IPS-18a (cell line): ENCODE measurements around the gene TRIM58.

Experiments used
- H3K27ac ChIP-seq: one replicate; pipeline ENCODE4 v1.5.1; 2013; ENCODE audit warnings: low read length
- H3K27me3 ChIP-seq: one replicate; pipeline ENCODE4 v1.6.1; 2013; ENCODE audit warnings: mild to moderate bottlenecking, low read length; ENCODE audit not compliant: control insufficient read depth, insufficient read depth
- H3K36me3 ChIP-seq: one replicate; pipeline ENCODE4 v1.6.1; 2013; ENCODE audit warnings: low read depth, low read length; ENCODE audit not compliant: control insufficient read depth
- H3K4me1 ChIP-seq: one replicate; pipeline ENCODE4 v1.6.1; 2013; ENCODE audit warnings: low read depth, low read length; ENCODE audit not compliant: control insufficient read depth
- H3K4me3 ChIP-seq: one replicate; pipeline ENCODE4 v1.5.1; 2013; ENCODE audit warnings: low read length
- H3K9ac ChIP-seq: one replicate; pipeline ENCODE4 v1.6.1; 2013; ENCODE audit warnings: mild to moderate bottlenecking, low read length, moderate library complexity
- H3K9me3 ChIP-seq: one replicate; pipeline ENCODE4 v1.6.1; 2013; ENCODE audit warnings: low read depth, low read length; ENCODE audit not compliant: control insufficient read depth

Gene TRIM58

GRCh38 chr1:247845693-247846017 is 11.3 kb upstream of the TRIM58 start:
- Histone ChIP-seq H3K9ac (no peak overlapping the region), H3K9me3 (peaks cover 10% of the 10 kb centered on the region), H3K36me3 (no peaks in the 10 kb centered on the region), H3K4me3 (no peak overlapping the region), H3K27ac (no peak overlapping the region), H3K4me1 (peaks cover 5% of the 10 kb centered on the region), H3K27me3 (no peaks in the 10 kb centered on the region)

GRCh38 chr1:247848346-247848745 is 8.6 kb upstream of the TRIM58 start:
- Histone ChIP-seq H3K9ac (no peak overlapping the region), H3K4me1 (peaks cover 5% of the 10 kb centered on the region), H3K4me3 (no peak overlapping the region), H3K36me3 (no peaks in the 10 kb centered on the region), H3K27ac (no peak overlapping the region), H3K27me3 (no peaks in the 10 kb centered on the region), H3K9me3 (peaks cover 10% of the 10 kb centered on the region)

DNA sequence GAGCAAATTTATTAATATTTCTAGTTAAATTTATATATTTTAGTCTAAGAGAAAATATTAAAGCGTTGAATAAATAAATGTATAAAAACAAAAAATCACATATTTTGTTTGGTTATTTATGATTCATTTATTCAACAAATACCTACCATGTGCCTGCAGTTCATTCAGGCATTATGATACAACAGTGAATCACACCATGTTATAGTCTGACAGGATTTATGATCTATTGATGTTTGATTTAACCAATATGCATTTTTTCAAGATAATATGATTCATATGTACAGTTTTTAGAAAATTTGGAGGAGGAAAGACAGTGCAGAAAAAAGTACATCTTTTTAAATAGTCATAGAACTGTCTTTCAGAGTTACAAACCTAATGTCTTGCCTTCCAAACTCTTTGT is 7.4 kb upstream of the TRIM58 start:
- no peaks in the 10 kb centered on the region for H3K27me3 ChIP-seq
- peaks cover 6% of the 10 kb centered on the region for H3K9me3 ChIP-seq
- H3K9ac ChIP-seq, result no peak overlapping the region
- peaks cover 4% of the 10 kb centered on the region for H3K4me1 ChIP-seq
- no peak overlapping the region for H3K4me3 ChIP-seq
- H3K36me3 ChIP-seq, result no peaks in the 10 kb centered on the region
- H3K27ac ChIP-seq, result no peak overlapping the region

DNA sequence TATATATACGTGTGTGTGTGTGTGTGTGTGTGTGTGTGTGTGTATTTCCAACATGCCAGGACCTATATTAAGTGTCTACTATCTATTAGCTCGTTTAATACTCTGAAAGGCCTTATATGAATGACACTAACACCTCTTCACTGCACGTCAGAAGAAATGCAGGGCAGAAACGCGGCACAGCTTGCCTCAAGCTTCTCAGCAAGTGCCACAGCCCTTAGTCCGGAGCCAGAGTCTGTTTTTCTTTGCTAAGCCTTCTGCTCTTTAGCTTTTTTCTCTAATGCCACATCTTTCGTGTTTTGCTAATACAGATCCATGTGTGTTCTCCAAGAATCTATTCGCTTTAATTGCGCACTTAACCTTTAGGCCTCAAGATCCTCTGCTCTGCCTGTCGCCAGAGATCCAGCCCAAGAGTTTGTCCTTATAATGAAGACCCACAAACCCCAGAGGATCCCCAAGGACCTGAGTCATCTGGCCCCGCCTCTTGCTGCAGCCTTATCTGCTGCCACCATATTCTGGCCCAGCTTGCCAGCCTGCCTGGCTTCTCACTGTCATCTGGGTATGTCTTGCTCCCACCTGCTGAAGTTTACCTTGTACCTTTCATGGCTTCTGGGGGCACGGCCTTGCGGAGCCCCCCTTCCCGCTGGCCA is 2.0 kb upstream of the TRIM58 start:
- Histone ChIP-seq H3K4me3 (no peak overlapping the region), H3K4me1 (no peaks in the 10 kb centered on the region), H3K9ac (no peak overlapping the region), H3K36me3 (no peaks in the 10 kb centered on the region), H3K9me3 (peaks cover 10% of the 10 kb centered on the region), H3K27ac (no peak overlapping the region), H3K27me3 (peaks cover 13% of the 10 kb centered on the region)

DNA sequence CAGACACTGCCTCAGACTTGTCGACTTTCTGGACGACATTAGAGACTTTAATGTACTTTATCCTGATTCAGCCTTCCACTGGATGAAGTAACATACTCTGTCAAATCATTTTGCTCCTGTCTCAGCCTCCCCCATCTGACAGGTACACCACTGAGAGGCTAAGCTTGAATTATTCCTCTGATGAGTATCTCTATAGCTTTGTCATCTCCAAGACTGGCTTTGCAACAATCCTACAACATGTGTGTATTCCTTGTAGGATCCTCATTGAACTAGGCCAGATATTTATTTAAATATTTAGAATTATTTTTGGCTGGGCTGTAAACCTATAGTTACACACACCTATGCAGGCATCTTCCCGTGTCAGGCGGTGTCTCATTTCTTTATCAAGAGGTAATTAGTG is 1.1 kb upstream of the TRIM58 start:
- no peak overlapping the region for H3K9ac ChIP-seq
- H3K9me3 ChIP-seq, result peaks cover 10% of the 10 kb centered on the region
- peaks cover 13% of the 10 kb centered on the region for H3K27me3 ChIP-seq
- H3K4me3 ChIP-seq, result no peak overlapping the region
- no peak overlapping the region for H3K27ac ChIP-seq
- H3K4me1 ChIP-seq, result no peaks in the 10 kb centered on the region
- no peaks in the 10 kb centered on the region for H3K36me3 ChIP-seq

DNA sequence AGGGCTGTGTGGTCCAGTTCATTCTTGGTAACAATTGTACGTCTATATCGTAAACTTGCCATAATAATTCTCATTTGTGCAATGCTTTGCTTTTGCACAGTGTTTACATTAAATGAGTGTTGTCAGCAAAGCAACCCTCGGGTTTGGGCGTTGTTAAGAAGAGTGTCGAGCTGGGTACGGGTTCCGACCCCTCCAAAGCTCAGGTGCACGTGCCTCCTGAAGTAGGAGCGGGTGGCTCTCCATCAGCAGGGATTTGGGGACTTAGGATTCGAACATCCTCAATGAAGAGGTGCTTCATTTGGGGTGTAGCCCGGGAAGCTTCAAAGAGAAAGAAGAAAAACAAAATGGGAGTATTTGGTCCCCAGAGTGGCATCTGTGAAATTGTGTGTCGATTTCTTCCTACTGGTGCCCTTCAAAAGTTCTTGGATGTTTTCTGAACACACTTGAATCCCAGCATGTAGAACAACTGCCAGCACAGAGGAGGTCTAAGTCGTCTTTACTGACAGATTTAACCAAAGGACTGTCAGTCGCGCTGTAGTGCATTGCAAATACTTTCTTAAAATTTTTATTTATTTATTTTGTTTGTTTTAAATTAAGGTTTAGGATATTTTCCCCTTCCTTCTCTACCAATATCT is 1.1 kb downstream of the TRIM58 start:
- H3K4me1 ChIP-seq, result no peaks in the 10 kb centered on the region
- H3K27me3 ChIP-seq, result peaks cover 13% of the 10 kb centered on the region
- peak overlapping the region; percentile 52 for H3K4me3 ChIP-seq
- H3K27ac ChIP-seq, result no peak overlapping the region
- H3K9ac ChIP-seq, result no peak overlapping the region
- H3K36me3 ChIP-seq, result no peaks in the 10 kb centered on the region
- peaks cover 15% of the 10 kb centered on the region for H3K9me3 ChIP-seq

DNA sequence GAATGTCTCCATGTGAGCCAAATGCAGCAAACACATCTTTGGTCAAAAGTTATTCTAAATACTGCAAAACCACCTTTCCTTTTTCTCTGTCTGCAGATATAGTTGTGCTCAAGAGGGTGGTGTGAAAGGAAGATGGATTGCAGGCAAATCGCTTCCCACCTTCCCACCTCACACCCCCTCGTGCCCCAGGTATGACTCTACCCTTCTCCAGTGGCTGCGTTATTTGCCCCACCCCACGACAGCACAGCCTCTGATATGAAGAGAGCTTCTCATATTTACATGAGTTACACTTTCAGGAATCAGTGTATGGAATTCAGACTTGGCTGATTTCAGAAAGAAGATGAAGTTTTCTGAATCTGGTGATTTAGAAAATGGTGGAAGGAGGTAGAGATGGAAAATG is 5.8 kb downstream of the TRIM58 start:
- H3K4me1 ChIP-seq, result no peaks in the 10 kb centered on the region
- no peaks in the 10 kb centered on the region for H3K36me3 ChIP-seq
- H3K4me3 ChIP-seq, result no peak overlapping the region
- H3K27ac ChIP-seq, result no peak overlapping the region
- peaks cover 6% of the 10 kb centered on the region for H3K27me3 ChIP-seq
- peaks cover 19% of the 10 kb centered on the region for H3K9me3 ChIP-seq
- H3K9ac ChIP-seq, result no peak overlapping the region

DNA sequence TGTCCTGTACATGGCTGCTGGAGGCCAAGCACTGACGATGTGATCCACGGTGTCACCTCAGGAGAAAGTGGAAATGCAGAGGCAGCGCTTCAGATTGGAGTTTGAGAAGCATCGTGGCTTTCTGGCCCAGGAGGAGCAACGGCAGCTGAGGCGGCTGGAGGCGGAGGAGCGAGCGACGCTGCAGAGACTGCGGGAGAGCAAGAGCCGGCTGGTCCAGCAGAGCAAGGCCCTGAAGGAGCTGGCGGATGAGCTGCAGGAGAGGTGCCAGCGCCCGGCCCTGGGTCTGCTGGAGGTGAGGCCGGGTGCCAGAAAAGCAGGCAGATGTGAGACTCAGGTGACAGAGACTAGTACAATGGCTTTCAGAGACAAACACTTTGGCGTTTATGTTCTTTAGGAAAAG is 7.7 kb downstream of the TRIM58 start:
- Histone ChIP-seq H3K27me3 (no peaks in the 10 kb centered on the region), H3K36me3 (no peaks in the 10 kb centered on the region), H3K4me1 (no peaks in the 10 kb centered on the region), H3K9me3 (peaks cover 20% of the 10 kb centered on the region), H3K27ac (no peak overlapping the region), H3K4me3 (no peak overlapping the region), H3K9ac (no peak overlapping the region)

DNA sequence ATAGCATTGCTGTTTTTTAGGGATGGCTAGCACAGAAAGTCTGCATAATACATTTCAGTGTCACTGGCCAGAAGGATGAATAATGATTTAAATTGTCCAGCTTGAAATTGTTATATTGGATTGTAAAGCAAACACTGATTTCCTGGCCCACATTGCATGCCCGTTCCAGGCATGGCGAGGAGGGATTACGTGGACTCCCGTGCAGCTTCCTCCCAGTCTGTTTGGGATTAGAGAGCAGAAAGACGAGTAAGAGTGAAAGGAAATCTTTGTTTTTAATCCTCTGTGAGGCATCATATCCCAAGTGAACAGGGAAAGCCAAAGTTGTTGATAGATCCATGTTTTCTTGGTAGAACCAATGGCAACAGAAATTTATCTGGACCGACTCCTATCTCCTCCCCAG is 8.4 kb downstream of the TRIM58 start:
- H3K4me3 ChIP-seq, result no peak overlapping the region
- H3K9ac ChIP-seq, result no peak overlapping the region
- H3K27ac ChIP-seq, result no peak overlapping the region
- no peaks in the 10 kb centered on the region for H3K36me3 ChIP-seq
- H3K9me3 ChIP-seq, result peaks cover 22% of the 10 kb centered on the region
- H3K4me1 ChIP-seq, result no peaks in the 10 kb centered on the region
- no peaks in the 10 kb centered on the region for H3K27me3 ChIP-seq

DNA sequence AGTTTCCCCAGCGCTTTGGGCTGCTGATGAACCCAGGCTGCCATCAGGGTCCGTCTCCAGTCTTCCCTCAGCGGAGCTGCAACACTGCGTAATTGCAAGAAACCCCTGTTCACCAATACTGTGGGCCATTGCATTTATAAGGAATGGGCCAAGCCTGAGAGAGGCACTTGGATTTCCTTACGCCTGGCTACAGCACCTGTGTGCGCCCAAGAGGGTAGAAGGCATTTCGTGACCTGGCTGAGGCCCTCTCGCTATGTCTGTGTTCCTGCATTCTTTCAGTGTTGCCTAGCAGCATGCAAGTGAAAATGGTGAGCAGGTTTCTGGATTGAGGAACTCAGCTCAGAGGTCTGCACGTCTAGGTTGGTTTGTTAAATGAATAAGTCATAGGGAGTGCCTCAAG is 26.4 kb downstream of the TRIM58 start:
- no peak overlapping the region for H3K4me3 ChIP-seq
- H3K27ac ChIP-seq, result no peak overlapping the region
- no peaks in the 10 kb centered on the region for H3K36me3 ChIP-seq
- H3K4me1 ChIP-seq, result no peaks in the 10 kb centered on the region
- H3K9ac ChIP-seq, result no peak overlapping the region
- no peaks in the 10 kb centered on the region for H3K27me3 ChIP-seq
- peaks cover 16% of the 10 kb centered on the region for H3K9me3 ChIP-seq

GRCh38 chr1:247884797-247885413 is 27.9 kb downstream of the TRIM58 start:
- Histone ChIP-seq H3K4me1 (no peaks in the 10 kb centered on the region), H3K4me3 (no peak overlapping the region), H3K36me3 (no peaks in the 10 kb centered on the region), H3K9ac (no peak overlapping the region), H3K27ac (no peak overlapping the region), H3K9me3 (peaks cover 13% of the 10 kb centered on the region), H3K27me3 (no peaks in the 10 kb centered on the region)

- Histone ChIP-seq H3K27ac (no peak within 1 kb of the TSS), H3K9me3 (no peaks in the 10 kb centered on the region)
Observed at GRCh38 chr1:247895163-247895637, 38.2 kb downstream of the TRIM58 start, which contains the start of gene OR2W3. TSS of gene OR2W3 (plus strand) at chr1:247895587. CDS start at chr1:247895587, 0 bp downstream.

More at GRCh38 chr1:247895163-247895637, 38.2 kb downstream of the TRIM58 start, which contains the start of gene OR2W3:
- Histone ChIP-seq H3K36me3 (no peaks in the 10 kb centered on the region), H3K27me3 (no peaks in the 10 kb centered on the region), H3K9ac (no peak within 1 kb of the TSS), H3K4me3 (no peak within 1 kb of the TSS), H3K4me1 (no peaks in the 10 kb centered on the region)
